SK-N-SH treated with all-trans-retinoic acid at 6 μM for 48 hours (cell line): ENCODE data around the gene SLC30A5.

Source experiments
- ATAC-seq: fragments of 200-7000 bp; cut with Tn5 transposase; 3 replicates; pipeline ENCODE4 v1.9.1; 2020; ENCODE audit warnings: mild to moderate bottlenecking, moderate library complexity
- ARNTL ChIP-seq: fragments of 450-650 bp; formaldehyde crosslinking; IDR thresholded peaks from 2 replicates; pipeline ENCODE4 v1.5.0; 2020; ENCODE audit warnings: low read depth, mild to moderate bottlenecking, moderate library complexity, borderline replicate concordance
- CSDC2 ChIP-seq: fragments of 250-450 bp; sonication (Bioruptor Pico); IDR thresholded peaks from 2 replicates; pipeline ENCODE4 v1.5.0; 2020; ENCODE audit warnings: mild to moderate bottlenecking, moderate library complexity
- ESRRG ChIP-seq: fragments of 250-450 bp; sonication (Bioruptor Pico); IDR thresholded peaks from 2 replicates; pipeline ENCODE4 v1.6.1; 2021; ENCODE audit warnings: mild to moderate bottlenecking
- GLIS3 ChIP-seq: fragments of 250-450 bp; sonication (Bioruptor Pico); IDR thresholded peaks from 2 replicates; pipeline ENCODE4 v1.5.0; 2020; ENCODE audit warnings: mild to moderate bottlenecking, moderate library complexity
- OSR1 ChIP-seq: fragments of 250-450 bp; sonication (Bioruptor Pico); IDR thresholded peaks from 2 replicates; pipeline ENCODE4 v1.8.0; 2022; ENCODE audit warnings: moderate library complexity, mild to moderate bottlenecking, inconsistent platforms
- PPARA ChIP-seq: fragments of 250-450 bp; sonication (Bioruptor Pico); IDR thresholded peaks from 2 replicates; pipeline ENCODE4 v1.5.0; 2020; ENCODE audit warnings: mild to moderate bottlenecking, borderline replicate concordance
- RARB ChIP-seq: fragments of 250-450 bp; sonication (Bioruptor Pico); IDR thresholded peaks from 2 replicates; pipeline ENCODE4 v1.8.0; 2021; ENCODE audit warnings: mild to moderate bottlenecking, moderate library complexity
- SNAI2 ChIP-seq: fragments of 250-450 bp; sonication (Bioruptor Pico); IDR thresholded peaks from 2 replicates; pipeline ENCODE4 v1.5.0; 2020; ENCODE audit warnings: mild to moderate bottlenecking, moderate library complexity
- TCF4 ChIP-seq: fragments of 250-450 bp; sonication (Bioruptor Pico); IDR thresholded peaks from 2 replicates; pipeline ENCODE4 v1.8.0; 2021; ENCODE audit warnings: mild to moderate bottlenecking, moderate library complexity, borderline replicate concordance
- TOX ChIP-seq: fragments of 250-450 bp; sonication (Bioruptor Pico); IDR thresholded peaks from 2 replicates; pipeline ENCODE4 v1.8.0; 2021; ENCODE audit warnings: mild to moderate bottlenecking, moderate library complexity, borderline replicate concordance
- ZC3H10 ChIP-seq: fragments of 250-450 bp; sonication (Bioruptor Pico); IDR thresholded peaks from 2 replicates; pipeline ENCODE4 v1.5.1; 2021; ENCODE audit warnings: mild to moderate bottlenecking, moderate library complexity
- ZFP3 ChIP-seq: fragments of 250-450 bp; sonication (Bioruptor Pico); IDR thresholded peaks from 2 replicates; pipeline ENCODE4 v1.5.0; 2020; ENCODE audit warnings: mild to moderate bottlenecking, moderate library complexity
- ZFP30 ChIP-seq: fragments of 450-650 bp; formaldehyde crosslinking; IDR thresholded peaks from 2 replicates; pipeline ENCODE4 v1.5.0; 2022; ENCODE audit warnings: mild to moderate bottlenecking, moderate library complexity
- ZNF8 ChIP-seq: fragments of 450-650 bp; formaldehyde crosslinking; IDR thresholded peaks from 2 replicates; pipeline ENCODE4 v1.5.0; 2020; ENCODE audit warnings: mild to moderate bottlenecking, moderate library complexity
- TF ChIP-seq, protein P1 (sequence below): fragments of 250-450 bp; sonication (Bioruptor Pico); IDR thresholded peaks from 2 replicates; pipeline ENCODE4 v1.5.1; 2021; ENCODE audit warnings: mild to moderate bottlenecking, moderate library complexity
- TF ChIP-seq, protein P2 (sequence below): fragments of 250-450 bp; sonication (Bioruptor Pico); IDR thresholded peaks from 2 replicates; pipeline ENCODE4 v1.5.0; 2020; ENCODE audit warnings: mild to moderate bottlenecking, moderate library complexity
- TF ChIP-seq, protein P3 (sequence below): fragments of 250-450 bp; sonication (Bioruptor Pico); IDR thresholded peaks from 2 replicates; pipeline ENCODE4 v1.8.0; 2021; ENCODE audit warnings: low read depth, mild to moderate bottlenecking, moderate library complexity, borderline replicate concordance
- TF ChIP-seq, protein P4 (sequence below): fragments of 250-450 bp; sonication (Bioruptor Pico); IDR thresholded peaks from 2 replicates; pipeline ENCODE4 v1.5.1; 2020; ENCODE audit warnings: low read depth, mild to moderate bottlenecking, moderate library complexity

The SLC30A5 gene

DNA sequence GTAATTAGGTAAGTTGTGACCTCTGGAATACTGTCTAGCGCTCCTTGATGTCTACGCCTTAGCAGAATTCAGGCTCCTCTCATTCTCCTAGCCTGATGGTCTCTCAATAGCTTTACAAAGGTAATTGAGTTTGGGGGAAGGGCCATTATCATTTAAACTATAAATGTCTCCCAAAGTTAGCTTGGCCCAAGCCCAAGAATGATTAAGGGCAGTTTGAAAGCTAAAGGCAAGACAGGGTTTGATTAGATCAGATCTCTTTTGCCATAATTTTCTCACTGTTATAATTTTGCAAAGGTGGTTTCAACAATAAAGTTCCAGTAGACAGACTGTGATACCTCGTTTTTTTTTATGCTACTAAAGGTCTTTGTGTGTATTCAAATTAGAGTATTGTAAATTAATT lies 3.7 kb upstream of the SLC30A5 start:
- TF ChIP-seq SNAI2 (no peak), ARNTL (CRISPR knock-in tag) (no peak), TCF4 (CRISPR knock-in tag) (no peak), ZNF8 (CRISPR knock-in tag) (no peak), ZFP30 (no peak), CSDC2 (CRISPR knock-in tag) (no peak)
- TF ChIP-seq, protein P1, sequence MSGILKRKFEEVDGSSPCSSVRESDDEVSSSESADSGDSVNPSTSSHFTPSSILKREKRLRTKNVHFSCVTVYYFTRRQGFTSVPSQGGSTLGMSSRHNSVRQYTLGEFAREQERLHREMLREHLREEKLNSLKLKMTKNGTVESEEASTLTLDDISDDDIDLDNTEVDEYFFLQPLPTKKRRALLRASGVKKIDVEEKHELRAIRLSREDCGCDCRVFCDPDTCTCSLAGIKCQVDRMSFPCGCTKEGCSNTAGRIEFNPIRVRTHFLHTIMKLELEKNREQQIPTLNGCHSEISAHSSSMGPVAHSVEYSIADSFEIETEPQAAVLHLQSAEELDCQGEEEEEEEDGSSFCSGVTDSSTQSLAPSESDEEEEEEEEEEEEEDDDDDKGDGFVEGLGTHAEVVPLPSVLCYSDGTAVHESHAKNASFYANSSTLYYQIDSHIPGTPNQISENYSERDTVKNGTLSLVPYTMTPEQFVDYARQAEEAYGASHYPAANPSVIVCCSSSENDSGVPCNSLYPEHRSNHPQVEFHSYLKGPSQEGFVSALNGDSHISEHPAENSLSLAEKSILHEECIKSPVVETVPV (CRISPR knock-in tag) = no peak
- TF ChIP-seq, protein P2, sequence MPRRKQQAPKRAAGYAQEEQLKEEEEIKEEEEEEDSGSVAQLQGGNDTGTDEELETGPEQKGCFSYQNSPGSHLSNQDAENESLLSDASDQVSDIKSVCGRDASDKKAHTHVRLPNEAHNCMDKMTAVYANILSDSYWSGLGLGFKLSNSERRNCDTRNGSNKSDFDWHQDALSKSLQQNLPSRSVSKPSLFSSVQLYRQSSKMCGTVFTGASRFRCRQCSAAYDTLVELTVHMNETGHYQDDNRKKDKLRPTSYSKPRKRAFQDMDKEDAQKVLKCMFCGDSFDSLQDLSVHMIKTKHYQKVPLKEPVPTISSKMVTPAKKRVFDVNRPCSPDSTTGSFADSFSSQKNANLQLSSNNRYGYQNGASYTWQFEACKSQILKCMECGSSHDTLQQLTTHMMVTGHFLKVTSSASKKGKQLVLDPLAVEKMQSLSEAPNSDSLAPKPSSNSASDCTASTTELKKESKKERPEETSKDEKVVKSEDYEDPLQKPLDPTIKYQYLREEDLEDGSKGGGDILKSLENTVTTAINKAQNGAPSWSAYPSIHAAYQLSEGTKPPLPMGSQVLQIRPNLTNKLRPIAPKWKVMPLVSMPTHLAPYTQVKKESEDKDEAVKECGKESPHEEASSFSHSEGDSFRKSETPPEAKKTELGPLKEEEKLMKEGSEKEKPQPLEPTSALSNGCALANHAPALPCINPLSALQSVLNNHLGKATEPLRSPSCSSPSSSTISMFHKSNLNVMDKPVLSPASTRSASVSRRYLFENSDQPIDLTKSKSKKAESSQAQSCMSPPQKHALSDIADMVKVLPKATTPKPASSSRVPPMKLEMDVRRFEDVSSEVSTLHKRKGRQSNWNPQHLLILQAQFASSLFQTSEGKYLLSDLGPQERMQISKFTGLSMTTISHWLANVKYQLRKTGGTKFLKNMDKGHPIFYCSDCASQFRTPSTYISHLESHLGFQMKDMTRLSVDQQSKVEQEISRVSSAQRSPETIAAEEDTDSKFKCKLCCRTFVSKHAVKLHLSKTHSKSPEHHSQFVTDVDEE (CRISPR knock-in tag) = no peak
- TF ChIP-seq, all 23 proteins: peak for 0

DNA sequence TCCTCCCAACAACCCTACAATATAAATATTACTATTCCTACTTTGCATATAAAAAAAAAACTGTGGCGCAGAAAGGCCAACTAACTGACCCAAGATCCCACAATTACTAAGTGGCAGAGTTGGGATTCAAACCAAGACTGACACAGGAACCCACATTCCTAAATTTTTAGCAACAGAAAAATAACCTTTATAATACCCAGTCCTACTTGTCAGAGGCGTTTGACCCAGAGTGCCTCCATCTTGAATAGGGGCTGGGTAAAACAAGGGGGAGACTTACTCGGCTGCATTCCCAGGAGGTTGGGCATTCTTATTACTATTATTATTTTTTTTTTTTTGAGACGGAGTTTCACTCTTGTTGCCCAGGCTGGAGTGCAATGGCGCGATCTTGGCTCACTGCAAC lies 2.0 kb upstream of the SLC30A5 start:
- TF ChIP-seq PPARA (CRISPR knock-in tag) = no peak
- no peak for TF ChIP-seq RARB (CRISPR knock-in tag)
- no peak for TF ChIP-seq GLIS3 (CRISPR knock-in tag)

More for the DNA sequence above, 3.7 kb upstream of the SLC30A5 start:
- ATAC-seq = no peak

DNA sequence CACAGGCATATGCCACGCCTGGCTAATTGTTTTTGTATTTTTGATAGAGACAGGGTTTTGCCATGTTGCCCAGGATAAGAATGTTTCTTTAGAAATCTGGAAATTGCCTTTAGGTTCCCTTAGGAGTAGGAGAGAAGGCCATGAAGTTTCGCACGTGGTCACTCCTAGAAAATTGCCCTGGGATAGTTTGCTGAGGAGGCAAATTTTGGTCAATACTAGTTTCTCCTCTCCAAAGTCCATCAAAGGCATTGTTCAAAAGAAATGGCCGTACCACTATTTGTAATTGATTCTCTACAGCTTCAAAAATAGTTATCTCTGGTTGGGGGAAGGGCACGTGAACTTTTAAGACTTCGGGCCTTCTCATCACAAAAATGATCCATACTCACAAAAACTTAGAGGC lies 845 bp upstream of the SLC30A5 start:
- no peak for TF ChIP-seq ZC3H10 (CRISPR knock-in tag)
- no peak for TF ChIP-seq PPARA (CRISPR knock-in tag)
- TF ChIP-seq TCF4 (CRISPR knock-in tag) = no peak
- no peak for TF ChIP-seq TOX
- no peak for TF ChIP-seq RARB (CRISPR knock-in tag)
- no peak for ATAC-seq

More for the DNA sequence above, 2.0 kb upstream of the SLC30A5 start:
- no peak for ATAC-seq

DNA sequence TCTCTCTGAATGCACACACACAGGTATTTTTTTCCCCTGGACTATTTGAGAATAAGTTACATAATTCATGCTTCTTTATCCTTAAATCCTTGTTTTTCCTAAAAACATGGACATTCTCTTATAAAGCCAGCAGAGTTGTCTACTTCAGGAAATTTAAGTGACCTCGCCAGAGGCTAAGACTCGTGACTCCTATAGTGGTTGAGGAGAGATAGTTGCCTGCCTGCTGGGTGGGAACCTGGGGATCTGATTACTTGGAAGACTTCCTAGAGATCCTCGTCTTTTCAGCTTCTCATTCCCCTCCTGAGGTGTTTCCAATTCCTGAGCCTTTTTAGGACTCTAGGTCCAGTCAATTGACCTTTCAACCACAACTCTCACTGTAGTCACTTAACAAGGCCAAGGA lies 5.5 kb downstream of the SLC30A5 start:
- TF ChIP-seq, protein P3, sequence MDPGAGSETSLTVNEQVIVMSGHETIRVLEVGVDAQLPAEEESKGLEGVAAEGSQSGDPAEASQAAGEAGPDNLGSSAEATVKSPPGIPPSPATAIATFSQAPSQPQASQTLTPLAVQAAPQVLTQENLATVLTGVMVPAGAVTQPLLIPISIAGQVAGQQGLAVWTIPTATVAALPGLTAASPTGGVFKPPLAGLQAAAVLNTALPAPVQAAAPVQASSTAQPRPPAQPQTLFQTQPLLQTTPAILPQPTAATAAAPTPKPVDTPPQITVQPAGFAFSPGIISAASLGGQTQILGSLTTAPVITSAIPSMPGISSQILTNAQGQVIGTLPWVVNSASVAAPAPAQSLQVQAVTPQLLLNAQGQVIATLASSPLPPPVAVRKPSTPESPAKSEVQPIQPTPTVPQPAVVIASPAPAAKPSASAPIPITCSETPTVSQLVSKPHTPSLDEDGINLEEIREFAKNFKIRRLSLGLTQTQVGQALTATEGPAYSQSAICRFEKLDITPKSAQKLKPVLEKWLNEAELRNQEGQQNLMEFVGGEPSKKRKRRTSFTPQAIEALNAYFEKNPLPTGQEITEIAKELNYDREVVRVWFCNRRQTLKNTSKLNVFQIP = no peak
- TF ChIP-seq ZFP3 = no peak
- no peak for ATAC-seq

DNA sequence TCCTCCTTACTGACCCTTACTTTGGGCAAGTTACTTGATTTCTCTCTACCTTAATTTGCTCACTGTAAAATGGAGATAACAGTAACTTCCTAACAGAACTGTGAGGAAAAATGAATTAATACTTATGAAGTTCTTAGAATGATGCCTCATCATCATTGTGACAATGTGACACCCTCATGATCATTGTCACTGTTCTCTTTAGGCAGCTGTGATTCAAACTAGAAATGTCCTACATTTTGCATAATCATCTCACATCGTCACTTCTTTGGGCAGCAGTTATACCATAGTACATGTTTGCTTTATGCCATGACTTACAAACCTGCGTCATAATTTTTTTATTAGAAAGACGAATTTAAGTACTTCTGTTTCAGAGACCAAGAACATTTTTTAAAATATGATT lies 9.7 kb downstream of the SLC30A5 start:
- no peak for ATAC-seq
- TF ChIP-seq, protein P1 (CRISPR knock-in tag) = no peak
- TF ChIP-seq TOX (no peak), SNAI2 (no peak), ZNF8 (CRISPR knock-in tag) (no peak), ESRRG (no peak), OSR1 (CRISPR knock-in tag) (no peak), GLIS3 (CRISPR knock-in tag) (no peak), ARNTL (CRISPR knock-in tag) (no peak), TCF4 (CRISPR knock-in tag) (no peak), RARB (CRISPR knock-in tag) (no peak)
- TF ChIP-seq, protein P2 (CRISPR knock-in tag) = no peak
- TF ChIP-seq, protein P3 = no peak
- TF ChIP-seq, protein P4, sequence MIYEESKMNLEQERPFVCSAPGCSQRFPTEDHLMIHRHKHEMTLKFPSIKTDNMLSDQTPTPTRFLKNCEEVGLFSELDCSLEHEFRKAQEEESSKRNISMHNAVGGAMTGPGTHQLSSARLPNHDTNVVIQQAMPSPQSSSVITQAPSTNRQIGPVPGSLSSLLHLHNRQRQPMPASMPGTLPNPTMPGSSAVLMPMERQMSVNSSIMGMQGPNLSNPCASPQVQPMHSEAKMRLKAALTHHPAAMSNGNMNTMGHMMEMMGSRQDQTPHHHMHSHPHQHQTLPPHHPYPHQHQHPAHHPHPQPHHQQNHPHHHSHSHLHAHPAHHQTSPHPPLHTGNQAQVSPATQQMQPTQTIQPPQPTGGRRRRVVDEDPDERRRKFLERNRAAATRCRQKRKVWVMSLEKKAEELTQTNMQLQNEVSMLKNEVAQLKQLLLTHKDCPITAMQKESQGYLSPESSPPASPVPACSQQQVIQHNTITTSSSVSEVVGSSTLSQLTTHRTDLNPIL (CRISPR knock-in tag) = no peak
